Hepatocyte (in vitro differentiated cells): ENCODE results near the gene MOV10L1. TPM values are rescaled to one million over a fixed set of nuclear protein-coding genes. Genes with fewer than 3 reads are reported as not detected.

Source experiments
- DNase-seq: peaks from one replicate; pipeline ENCODE4 v3.0.0-alpha.2; 2016; ENCODE audit warnings: low spot score
- H2AFZ ChIP-seq: fragments of 200-600 bp; sonication (generic); 2 replicates; pipeline ENCODE4 v1.6.0; 2016; ENCODE audit warnings: antibody characterized with exemption, mild to moderate bottlenecking
- H3K27ac ChIP-seq: fragments of 200-600 bp; sonication (generic); 2 replicates; pipeline ENCODE4 v1.5.1; 2016; ENCODE audit warnings: mild to moderate bottlenecking
- H3K27me3 ChIP-seq: fragments of 200-600 bp; sonication (generic); 2 replicates; pipeline ENCODE4 v1.6.1; 2016
- H3K36me3 ChIP-seq: fragments of 200-600 bp; sonication (generic); replicated peaks from 2 replicates; pipeline ENCODE4 v1.5.1; 2016; ENCODE audit warnings: low read depth; ENCODE audit not compliant: insufficient read depth
- H3K4me1 ChIP-seq: fragments of 200-600 bp; sonication (generic); 2 replicates; pipeline ENCODE4 v1.5.1; 2016; ENCODE audit warnings: mild to moderate bottlenecking, moderate library complexity; ENCODE audit not compliant: insufficient read depth
- H3K4me2 ChIP-seq: fragments of 200-600 bp; sonication (generic); 2 replicates; pipeline ENCODE4 v1.6.0; 2016
- H3K4me3 ChIP-seq: fragments of 200-600 bp; sonication (generic); 2 replicates; pipeline ENCODE4 v1.5.1; 2016; ENCODE audit warnings: mild to moderate bottlenecking
- H3K79me2 ChIP-seq: fragments of 200-600 bp; sonication (generic); 2 replicates; pipeline ENCODE4 v1.6.0; 2017; ENCODE audit warnings: mild to moderate bottlenecking
- H3K9me2 ChIP-seq: fragments of 200-600 bp; sonication (generic); replicated peaks from 2 replicates; pipeline ENCODE4 v1.6.0; 2017; ENCODE audit warnings: mild to moderate bottlenecking; ENCODE audit not compliant: insufficient read depth
- H3K9me3 ChIP-seq: fragments of 200-600 bp; sonication (generic); 2 replicates; pipeline ENCODE4 v1.5.1; 2016; ENCODE audit warnings: low read depth, mild to moderate bottlenecking
- H4K20me1 ChIP-seq: fragments of 200-600 bp; sonication (generic); 2 replicates; pipeline ENCODE4 v1.6.0; 2016; ENCODE audit warnings: mild to moderate bottlenecking; ENCODE audit not compliant: insufficient read depth, poor library complexity, severe bottlenecking
- EZH2 ChIP-seq: fragments of 200-600 bp; sonication (generic); IDR thresholded peaks from 2 replicates; pipeline ENCODE4 v1.6.1; 2016; ENCODE audit warnings: antibody characterized with exemption, mild to moderate bottlenecking, borderline replicate concordance
- EZH2phosphoT487 ChIP-seq: fragments of 200-600 bp; sonication (generic); IDR thresholded peaks from one replicate; pipeline ENCODE4 v1.6.1; 2018; ENCODE audit warnings: antibody characterized with exemption, mild to moderate bottlenecking, low read depth, moderate library complexity; ENCODE audit not compliant: unreplicated experiment, severe bottlenecking
- WGBS: methylation state at CpG from one replicate; pipeline ENCODE4 v1.1.6; 2016; ENCODE audit warnings: low lambda C conversion rate; ENCODE audit errors: missing lambda C conversion rate; 5-methylcytosine and 5-hydroxymethylcytosine counted together
- polyA plus RNA-seq: library from polyadenylated mRNA; unstranded; fragments of >200 nt; fragmentation: Nextera tagmentation; extraction: Ambion mirVana; gene quantifications from 2 replicates; pipeline ENCODE4 v1.2.1, GENCODE V29; 2016
- total RNA-seq: library from RNA; depleted of rRNA; stranded (reverse); fragments of >200 nt; gene quantifications from 2 replicates; pipeline ENCODE4 v1.2.3, GENCODE V29; 2014
- TF ChIP-seq, protein P1 (sequence below): fragments of 200-600 bp; sonication (generic); IDR thresholded peaks from 2 replicates; pipeline ENCODE4 v1.5.1; 2016; ENCODE audit warnings: antibody characterized with exemption, mild to moderate bottlenecking; ENCODE audit not compliant: poor library complexity

MOV10L1 gene
- total and polyA plus RNA-seq, 2 experiments from 2014 or later = 0.36 to 3.6 TPM

DNA sequence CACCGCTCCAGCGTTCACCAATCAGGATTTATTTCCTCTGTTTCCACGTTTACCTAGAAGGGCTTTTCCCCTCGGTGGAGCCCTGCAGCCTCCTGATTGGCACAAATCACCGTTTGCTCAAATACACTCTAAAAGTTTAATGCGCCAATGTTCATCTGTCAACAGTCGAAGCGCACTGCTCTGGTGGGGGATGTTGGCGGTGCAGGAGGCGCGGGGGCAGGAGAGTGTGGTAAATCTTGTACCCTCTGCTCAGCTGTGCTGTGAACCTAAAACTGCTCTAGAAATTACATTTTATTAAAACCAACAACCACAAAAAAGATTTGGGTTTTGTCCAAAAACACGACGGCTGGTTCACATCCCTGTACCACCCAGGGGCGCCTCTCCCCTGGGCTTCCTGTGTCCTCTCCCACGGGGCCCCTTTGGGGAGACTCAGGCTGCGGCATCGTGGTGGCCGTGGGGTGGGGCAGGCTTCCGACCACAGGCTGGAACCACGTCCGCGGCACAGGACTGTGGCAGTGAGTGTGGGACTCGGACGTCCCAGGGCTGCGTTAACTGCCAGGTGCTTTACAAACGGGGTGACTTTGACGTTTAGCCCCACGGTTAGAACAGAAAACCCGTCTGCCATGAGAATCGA is 45.2 kb upstream of the MOV10L1 start:
- no peak overlapping the region for H2AFZ ChIP-seq
- no peak overlapping the region for H3K27ac ChIP-seq
- H3K27me3 ChIP-seq = no peaks in the 10 kb centered on the region
- no peaks in the 10 kb centered on the region for H3K4me1 ChIP-seq
- 89% methylated on average over 30 of the region's 30 CpGs for WGBS
- no peaks in the 10 kb centered on the region for H3K79me2 ChIP-seq
- no peak overlapping the region for H3K4me3 ChIP-seq
- H4K20me1 ChIP-seq = no peaks in the 10 kb centered on the region
- H3K9me3 ChIP-seq = no peaks in the 10 kb centered on the region
- H3K4me2 ChIP-seq = no peak overlapping the region
- H3K36me3 ChIP-seq = no peaks in the 10 kb centered on the region
- H3K9me2 ChIP-seq = no peaks in the 10 kb centered on the region
- no peak for TF ChIP-seq EZH2phosphoT487
- TF ChIP-seq, protein P1, sequence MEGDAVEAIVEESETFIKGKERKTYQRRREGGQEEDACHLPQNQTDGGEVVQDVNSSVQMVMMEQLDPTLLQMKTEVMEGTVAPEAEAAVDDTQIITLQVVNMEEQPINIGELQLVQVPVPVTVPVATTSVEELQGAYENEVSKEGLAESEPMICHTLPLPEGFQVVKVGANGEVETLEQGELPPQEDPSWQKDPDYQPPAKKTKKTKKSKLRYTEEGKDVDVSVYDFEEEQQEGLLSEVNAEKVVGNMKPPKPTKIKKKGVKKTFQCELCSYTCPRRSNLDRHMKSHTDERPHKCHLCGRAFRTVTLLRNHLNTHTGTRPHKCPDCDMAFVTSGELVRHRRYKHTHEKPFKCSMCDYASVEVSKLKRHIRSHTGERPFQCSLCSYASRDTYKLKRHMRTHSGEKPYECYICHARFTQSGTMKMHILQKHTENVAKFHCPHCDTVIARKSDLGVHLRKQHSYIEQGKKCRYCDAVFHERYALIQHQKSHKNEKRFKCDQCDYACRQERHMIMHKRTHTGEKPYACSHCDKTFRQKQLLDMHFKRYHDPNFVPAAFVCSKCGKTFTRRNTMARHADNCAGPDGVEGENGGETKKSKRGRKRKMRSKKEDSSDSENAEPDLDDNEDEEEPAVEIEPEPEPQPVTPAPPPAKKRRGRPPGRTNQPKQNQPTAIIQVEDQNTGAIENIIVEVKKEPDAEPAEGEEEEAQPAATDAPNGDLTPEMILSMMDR = no peak
- no peak for TF ChIP-seq EZH2
- no peak for DNase-seq

DNA sequence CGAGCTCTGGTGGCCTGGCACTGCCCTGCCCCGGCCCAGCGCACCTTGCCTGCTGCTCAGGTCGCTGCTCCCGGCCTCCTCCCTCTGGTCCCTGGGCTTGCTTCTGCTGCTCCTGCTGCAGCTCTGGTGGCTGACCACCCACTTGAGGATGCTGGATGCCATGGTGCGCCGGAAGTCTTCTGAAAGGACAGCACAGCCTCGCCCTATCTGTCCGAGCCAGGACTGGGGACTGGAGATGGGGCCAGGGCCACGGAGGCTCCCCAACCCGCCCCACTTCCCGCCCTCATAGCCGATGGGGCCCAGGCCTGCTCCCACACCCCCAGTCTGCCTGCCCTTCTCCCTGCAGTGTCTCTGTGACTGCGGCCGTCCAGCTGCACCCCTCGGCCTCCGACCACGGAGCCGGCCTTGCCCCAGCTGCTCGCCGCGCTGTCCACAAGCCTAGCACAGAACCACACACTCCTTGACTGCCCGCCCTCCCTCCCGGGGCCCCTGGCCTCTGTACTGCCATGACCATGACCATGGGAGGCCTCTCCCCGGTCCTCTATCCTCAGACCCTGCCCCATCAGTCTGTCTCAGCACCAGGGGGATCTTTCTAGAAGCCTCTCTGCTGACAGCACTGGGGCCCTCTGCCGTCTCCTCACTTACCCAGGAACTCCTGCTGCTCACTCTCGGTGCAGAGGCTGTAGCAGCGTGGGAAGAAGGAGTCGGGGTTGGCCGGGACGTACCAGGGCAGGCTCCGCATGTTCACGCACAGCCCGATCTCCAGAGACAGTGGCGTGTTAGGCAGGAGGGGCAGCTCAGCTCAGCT is 44.4 kb upstream of the MOV10L1 start:
- no peak overlapping the region for H2AFZ ChIP-seq
- no peak for TF ChIP-seq EZH2phosphoT487
- TF ChIP-seq, protein P1 = no peak
- no peak for TF ChIP-seq EZH2
- no peak overlapping the region for H3K4me3 ChIP-seq
- no peak overlapping the region for H3K4me2 ChIP-seq
- no peaks in the 10 kb centered on the region for H3K9me2 ChIP-seq
- H3K9me3 ChIP-seq = no peaks in the 10 kb centered on the region
- H3K27me3 ChIP-seq = no peaks in the 10 kb centered on the region
- DNase-seq = peak; percentile 5
- H4K20me1 ChIP-seq = no peaks in the 10 kb centered on the region
- no peaks in the 10 kb centered on the region for H3K4me1 ChIP-seq
- H3K27ac ChIP-seq = no peak overlapping the region
- no peaks in the 10 kb centered on the region for H3K79me2 ChIP-seq
- 89% methylated on average over 29 of the region's 35 CpGs for WGBS
- no peaks in the 10 kb centered on the region for H3K36me3 ChIP-seq

DNA sequence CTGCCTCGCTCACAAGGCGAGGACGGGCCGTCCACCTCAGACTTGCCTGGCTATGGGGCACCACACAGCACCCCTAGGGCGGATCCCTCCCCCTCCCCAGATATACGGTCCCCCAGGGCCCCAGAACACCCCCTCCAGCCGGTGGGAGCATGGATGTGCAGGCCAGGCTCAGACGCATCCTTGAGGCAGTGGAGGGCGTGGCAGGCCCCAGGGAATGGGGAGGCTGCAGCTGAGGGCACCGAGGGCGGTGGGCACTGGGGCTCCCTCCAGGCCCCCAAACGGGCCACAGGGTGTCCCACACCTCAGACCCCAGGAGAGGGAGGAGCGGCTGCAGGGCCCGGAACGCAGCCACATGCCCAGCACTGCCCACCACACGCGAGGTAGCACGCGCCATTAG is 43.8 kb upstream of the MOV10L1 start:
- Histone ChIP-seq H3K9me3 (no peaks in the 10 kb centered on the region), H3K4me1 (no peaks in the 10 kb centered on the region), H2AFZ (no peak overlapping the region), H3K4me2 (no peak overlapping the region), H3K27ac (no peak overlapping the region), H3K9me2 (no peaks in the 10 kb centered on the region), H4K20me1 (no peaks in the 10 kb centered on the region), H3K4me3 (no peak overlapping the region), H3K36me3 (no peaks in the 10 kb centered on the region), H3K27me3 (no peaks in the 10 kb centered on the region), H3K79me2 (no peaks in the 10 kb centered on the region)
- DNase-seq = no peak
- WGBS = 89% methylated on average over 9 of the region's 19 CpGs
- no peak for TF ChIP-seq EZH2phosphoT487
- TF ChIP-seq, protein P1 = no peak
- no peak for TF ChIP-seq EZH2
